HL-60 (cell line): ENCODE data around the gene TOPAZ1.

Experiments
- DNase-seq, 2 experiments: peaks; one replicate each; pipeline ENCODE4 v3.0.0-alpha.2; 2010 to 2020; ENCODE audit warnings: low read depth in 1 of 2, low spot score in 1 of 2
- H3K27ac ChIP-seq: fragments of 250-450 bp; sonication (Bioruptor Pico); replicated peaks from 2 replicates; pipeline ENCODE4 v1.5.1; 2020; ENCODE audit warnings: mild to moderate bottlenecking, moderate library complexity
- H3K27me3 ChIP-seq: fragments of 250-450 bp; sonication (Bioruptor Pico); 2 replicates; pipeline ENCODE4 v1.5.1; 2021; ENCODE audit warnings: mild to moderate bottlenecking, moderate library complexity; ENCODE audit not compliant: insufficient read depth, poor library complexity, severe bottlenecking
- H3K4me3 ChIP-seq: replicated peaks from 2 replicates; pipeline ENCODE4 v1.5.1; 2011; ENCODE audit warnings: mild to moderate bottlenecking, control low read depth, low read length; ENCODE audit not compliant: insufficient read depth
- CTCF ChIP-seq: IDR thresholded peaks from one replicate; pipeline ENCODE4 v1.5.1; 2011; ENCODE audit warnings: low read length, control low read depth, inconsistent platforms; ENCODE audit not compliant: insufficient read depth
- GABPA ChIP-seq: IDR thresholded peaks from 2 replicates; pipeline ENCODE4 v1.6.1; 2012; ENCODE audit warnings: low read depth
- POLR2AphosphoS5 ChIP-seq: IDR thresholded peaks from 2 replicates; pipeline ENCODE4 v1.6.1; 2012; ENCODE audit warnings: low read depth
- REST ChIP-seq: IDR thresholded peaks from 2 replicates; pipeline ENCODE4 v1.6.1; 2012; ENCODE audit warnings: low read depth; ENCODE audit not compliant: insufficient replicate concordance
- SPI1 ChIP-seq: IDR thresholded peaks from 2 replicates; pipeline ENCODE4 v1.6.1; 2012; ENCODE audit warnings: low read depth, mild to moderate bottlenecking, borderline replicate concordance

TOPAZ1 gene

DNA sequence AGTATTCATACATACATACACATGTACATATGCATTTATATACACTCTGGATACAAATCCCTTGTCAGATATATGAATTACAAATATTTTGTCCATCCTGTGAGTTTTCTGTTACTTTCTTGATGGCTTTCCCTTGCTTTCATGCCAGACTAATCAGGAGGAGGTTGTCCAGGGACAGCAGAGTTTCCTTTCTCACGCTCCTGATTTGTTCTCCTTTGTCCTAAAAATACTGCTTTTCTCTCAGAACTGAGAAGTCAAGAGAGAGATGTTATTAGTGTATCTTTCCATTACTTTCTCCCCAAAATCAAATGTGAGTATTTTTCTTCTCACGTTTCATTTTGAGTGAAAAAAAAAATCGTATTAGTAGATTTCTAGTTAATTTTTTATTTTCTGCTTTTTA is 84.8 kb downstream of the TOPAZ1 start:
- DNase-seq: no peak
- no peaks in the 10 kb centered on the region for H3K27me3 ChIP-seq
- TF ChIP-seq GABPA (no peak), SPI1 (no peak), POLR2AphosphoS5 (no peak), REST (no peak), CTCF (no peak)
- H3K27ac ChIP-seq: no peak overlapping the region
- H3K4me3 ChIP-seq: no peak overlapping the region

GRCh38 chr3:44329946-44330345 is 88.3 kb downstream of the TOPAZ1 start:
- TF ChIP-seq CTCF (no peak), SPI1 (peak; percentile 39; the same call in 1 of the 2 replicates)
- Histone ChIP-seq H3K27me3 (no peaks in the 10 kb centered on the region), H3K27ac (no peak overlapping the region), H3K4me3 (no peak overlapping the region)
- no peak for DNase-seq

- Histone ChIP-seq H3K27me3 (no peaks in the 10 kb centered on the region), H3K27ac (no peak overlapping the region), H3K4me3 (no peak overlapping the region)
- DNase-seq: no peak
- TF ChIP-seq SPI1 (no peak), POLR2AphosphoS5 (no peak), CTCF (no peak), REST (no peak), GABPA (no peak)
Observed at GRCh38 chr3:44330444-44330843, 88.8 kb downstream of the TOPAZ1 start.

DNA sequence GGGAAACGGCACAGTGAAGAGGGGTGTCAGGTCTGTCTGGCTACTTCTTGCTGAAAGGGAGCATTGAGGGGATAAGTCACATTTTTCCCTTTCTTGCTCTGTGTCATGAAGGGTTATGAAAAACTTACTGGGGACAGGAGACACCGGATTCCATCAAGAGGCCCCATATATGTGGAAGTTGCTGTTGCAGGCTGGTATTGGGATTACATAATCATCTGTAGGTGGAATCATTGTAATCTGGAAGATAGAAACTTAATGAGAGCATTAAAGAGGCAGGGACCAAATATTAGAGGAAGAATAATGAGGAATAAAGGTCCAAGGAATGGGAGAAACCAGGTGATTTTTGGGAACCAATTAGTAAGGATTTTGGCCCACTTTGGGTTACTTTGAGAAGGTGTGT is 92.6 kb downstream of the TOPAZ1 start:
- H3K27me3 ChIP-seq: no peaks in the 10 kb centered on the region
- H3K27ac ChIP-seq: no peak overlapping the region
- peak in 1 of 2 experiments; percentile 15 for DNase-seq
- no peak for TF ChIP-seq POLR2AphosphoS5
- TF ChIP-seq GABPA: no peak
- no peak for TF ChIP-seq REST
- no peak for TF ChIP-seq CTCF
- no peak for TF ChIP-seq SPI1
- no peak overlapping the region for H3K4me3 ChIP-seq
